H1 (cell line): ENCODE data around the gene TDRD12. TPM values are rescaled to one million over a fixed set of nuclear protein-coding genes. Genes with fewer than 3 reads are reported as not detected.

Experiments used
- CTCF ChIA-PET: fragments of 300-600 bp; sonication (Branson Sonifier 250); formaldehyde crosslinking; loops from one replicate; lab custom pipeline; 2021; ENCODE audit not compliant: partially characterized antibody; lab: Charles Lee
- POLR2A ChIA-PET: fragments of 300-600 bp; sonication (Branson Sonifier 250); formaldehyde crosslinking; loops from one replicate; lab custom pipeline; 2021; ENCODE audit warnings: inconsistent platforms; ENCODE audit not compliant: partially characterized antibody; lab: Charles Lee
- DNase-seq, 2 experiments: peaks; one replicate each; pipeline versions ENCODE4 v3.0.0 to v3.0.0-alpha.2; 2010 to 2022; ENCODE audit warnings: low spot score in 2 of 2, low read depth in 1 of 2, mixed read lengths in 1 of 2
- FAIRE-seq: peaks from 2 replicates; lab custom pipeline; 2011; peaks lifted over from hg19 to GRCh38; lab: Jason Lieb, UNC
- H2AFZ ChIP-seq: 2 replicates; pipeline ENCODE4 v1.8.1; 2012; ENCODE audit warnings: low read length, inconsistent platforms
- H2AK5ac ChIP-seq: 2 replicates; pipeline ENCODE4 v1.6.1; 2013; ENCODE audit warnings: low read depth, low read length
- H2BK120ac ChIP-seq: replicated peaks from 2 replicates; pipeline ENCODE3; 2013; ENCODE audit warnings: low read depth, low read length, inconsistent platforms
- H2BK12ac ChIP-seq: 2 replicates; pipeline ENCODE4 v1.6.1; 2013; ENCODE audit warnings: low read depth, low read length
- H2BK15ac ChIP-seq: 2 replicates; pipeline ENCODE4 v1.6.1; 2013; ENCODE audit warnings: low read length
- H2BK20ac ChIP-seq: 2 replicates; pipeline ENCODE4 v1.6.1; 2013; ENCODE audit warnings: low read length
- H2BK5ac ChIP-seq: 2 replicates; pipeline ENCODE4 v1.6.1; 2013; ENCODE audit warnings: low read depth, low read length
- H3K14ac ChIP-seq: 2 replicates; pipeline ENCODE4 v1.6.1; 2013; ENCODE audit warnings: inconsistent platforms; ENCODE audit not compliant: insufficient read length
- H3K18ac ChIP-seq: 2 replicates; pipeline ENCODE4 v1.6.1; 2013; ENCODE audit warnings: low read length; ENCODE audit errors: extremely low read depth
- H3K23ac ChIP-seq: 2 replicates; pipeline ENCODE4 v1.6.1; 2013; ENCODE audit warnings: inconsistent platforms; ENCODE audit not compliant: insufficient read length
- H3K23me2 ChIP-seq: 2 replicates; pipeline ENCODE4 v1.6.1; 2013; ENCODE audit warnings: low read depth, low read length
- H3K27ac ChIP-seq: 2 replicates; pipeline ENCODE4 v1.6.1; 2011; ENCODE audit warnings: low read depth, low read length, inconsistent platforms
- H3K27me3 ChIP-seq, 4 experiments: replicated peaks in 1 of 4; 1 replicate in 1 of 4; 2 replicates in 3 of 4; pipeline versions ENCODE4 v1.6.1 to v1.8.1; 2011 to 2013; ENCODE audit warnings: low read length in 3 of 4, mild to moderate bottlenecking in 3 of 4, inconsistent platforms in 2 of 4, mixed read lengths in 2 of 4, moderate library complexity in 1 of 4; ENCODE audit not compliant: control insufficient read depth in 3 of 4, insufficient read depth in 3 of 4; ENCODE audit errors: extremely low read depth in 1 of 4
- H3K36me3 ChIP-seq, 4 experiments: 2 replicates each; pipeline versions ENCODE4 v1.6.1 to v1.8.1; 2011 to 2013; ENCODE audit warnings: mild to moderate bottlenecking in 4 of 4, low read length in 3 of 4, moderate library complexity in 2 of 4, control low read depth in 1 of 4, inconsistent platforms in 1 of 4; ENCODE audit not compliant: insufficient read depth in 4 of 4, control insufficient read depth in 2 of 4
- H3K4ac ChIP-seq: replicated peaks from 2 replicates; pipeline ENCODE3; 2013; ENCODE audit warnings: low read length, low read depth, mixed read lengths, inconsistent platforms; ENCODE audit not compliant: insufficient read length
- H3K4me1 ChIP-seq, 4 experiments: replicated peaks in 1 of 4; 1 replicate in 1 of 4; 2 replicates in 3 of 4; pipeline versions ENCODE4 v1.6.1 to v1.8.1; 2011 to 2013; ENCODE audit warnings: low read length in 3 of 4, inconsistent platforms in 2 of 4, mixed read lengths in 1 of 4; ENCODE audit not compliant: insufficient read depth in 4 of 4, control insufficient read depth in 3 of 4
- H3K4me2 ChIP-seq, 2 experiments: 2 replicates each; pipeline versions ENCODE4 v1.6.1 to v1.8.1; 2011 to 2013; ENCODE audit warnings: low read depth in 2 of 2, low read length in 2 of 2, control low read depth in 1 of 2, inconsistent platforms in 1 of 2, mild to moderate bottlenecking in 1 of 2; ENCODE audit not compliant: insufficient read depth in 1 of 2
- H3K4me3 ChIP-seq, 4 experiments: fragments of 200-600, 300-600 bp in 1 of 4; sonication (generic), shearing (Covaris generic), sonication (Bioruptor Twin) in 1 of 4; 2 replicates each; pipeline versions ENCODE4 v1.5.1 to v1.8.1; 2011 to 2016; ENCODE audit warnings: low read length in 4 of 4, low read depth in 3 of 4, control low read depth in 2 of 4, inconsistent platforms in 2 of 4, mild to moderate bottlenecking in 2 of 4, mixed read lengths in 1 of 4, moderate library complexity in 1 of 4; ENCODE audit not compliant: insufficient read depth in 2 of 4; ENCODE audit errors: extremely low read depth in 1 of 4
- H3K56ac ChIP-seq: replicated peaks from 2 replicates; pipeline ENCODE3; 2013; ENCODE audit warnings: low read depth, mild to moderate bottlenecking, mixed read lengths, low read length, inconsistent platforms; ENCODE audit not compliant: insufficient read length
- H3K79me1 ChIP-seq: 2 replicates; pipeline ENCODE4 v1.6.1; 2013; ENCODE audit warnings: low read depth, low read length, control low read depth
- H3K79me2 ChIP-seq, 2 experiments: 2 replicates each; pipeline versions ENCODE4 v1.6.1 to v1.8.1; 2012 to 2013; ENCODE audit warnings: low read length in 2 of 2, mild to moderate bottlenecking in 2 of 2, inconsistent platforms in 1 of 2; ENCODE audit not compliant: insufficient read depth in 2 of 2, control insufficient read depth in 1 of 2
- H3K9ac ChIP-seq, 4 experiments: replicated peaks in 1 of 4; 1 replicate in 1 of 4; 2 replicates in 3 of 4; pipeline versions ENCODE4 v1.6.1 to v1.8.1; 2011 to 2013; ENCODE audit warnings: low read depth in 3 of 4, low read length in 3 of 4, control low read depth in 2 of 4, mild to moderate bottlenecking in 2 of 4, moderate library complexity in 2 of 4, inconsistent platforms in 1 of 4; ENCODE audit errors: extremely low read depth in 1 of 4
- H3K9me3 ChIP-seq, 2 experiments: 2 replicates each; pipeline versions ENCODE4 v1.6.1 to v1.8.1; 2012 to 2013; ENCODE audit warnings: mild to moderate bottlenecking in 2 of 2, moderate library complexity in 2 of 2, control low read depth in 1 of 2, inconsistent platforms in 1 of 2, low read depth in 1 of 2, low read length in 1 of 2, mixed read lengths in 1 of 2; ENCODE audit not compliant: insufficient read depth in 2 of 2
- H4K20me1 ChIP-seq, 2 experiments: replicated peaks in 1 of 2; 2 replicates each; pipeline versions ENCODE3 to v1.8.1; 2011 to 2013; ENCODE audit warnings: inconsistent platforms in 2 of 2, low read length in 2 of 2, mild to moderate bottlenecking in 1 of 2; ENCODE audit not compliant: insufficient read depth in 2 of 2, control insufficient read depth in 1 of 2
- H4K5ac ChIP-seq: 2 replicates; pipeline ENCODE4 v1.6.1; 2013; ENCODE audit warnings: low read length, low read depth, mixed read lengths, inconsistent platforms; ENCODE audit not compliant: insufficient read length
- H4K8ac ChIP-seq: 2 replicates; pipeline ENCODE4 v1.8.0; 2013; ENCODE audit warnings: mild to moderate bottlenecking, moderate library complexity, low read length, inconsistent platforms; ENCODE audit not compliant: insufficient read depth; ENCODE audit errors: extremely low read depth
- H4K91ac ChIP-seq: replicated peaks from 2 replicates; pipeline ENCODE3; 2013; ENCODE audit warnings: low read length, mixed read lengths, inconsistent platforms; ENCODE audit not compliant: insufficient read length
- CREB1 ChIP-seq: IDR thresholded peaks from 2 replicates; pipeline ENCODE4 v1.6.1; 2012; ENCODE audit warnings: inconsistent platforms
- FOSL1 ChIP-seq: IDR thresholded peaks from 2 replicates; pipeline ENCODE4 v1.6.1; 2011; ENCODE audit warnings: mild to moderate bottlenecking, low read depth, low read length, moderate library complexity; ENCODE audit not compliant: insufficient read depth
- GABPA ChIP-seq: IDR thresholded peaks from 2 replicates; pipeline ENCODE4 v1.6.1; 2011; ENCODE audit warnings: mild to moderate bottlenecking, low read length, moderate library complexity, borderline replicate concordance; ENCODE audit not compliant: insufficient read depth
- KDM1A ChIP-seq: fragments of 200-600, 300-600 bp; sonication (generic); IDR thresholded peaks from 2 replicates; pipeline ENCODE4 v1.7.1; 2016; ENCODE audit warnings: mild to moderate bottlenecking, low read length, borderline replicate concordance
- KDM4A ChIP-seq: IDR thresholded peaks from one replicate; pipeline ENCODE4 v1.7.1; 2012; ENCODE audit warnings: low read depth, mild to moderate bottlenecking, moderate library complexity, low read length, inconsistent platforms; ENCODE audit not compliant: severe bottlenecking
- MAX ChIP-seq: IDR thresholded peaks from 2 replicates; pipeline ENCODE4 v1.6.1; 2012; ENCODE audit warnings: inconsistent platforms
- RBBP5 ChIP-seq: IDR thresholded peaks from 2 replicates; pipeline ENCODE4 v1.7.1; 2012; ENCODE audit warnings: low read depth, mild to moderate bottlenecking, inconsistent platforms, low read length, moderate library complexity, borderline replicate concordance
- SP4 ChIP-seq: IDR thresholded peaks from 2 replicates; pipeline ENCODE4 v1.6.1; 2012; ENCODE audit warnings: low read length, inconsistent platforms
- SUZ12 ChIP-seq: fragments of 200-600 bp; sonication (generic); IDR thresholded peaks from 2 replicates; pipeline ENCODE4 v1.6.1; 2012; ENCODE audit warnings: mild to moderate bottlenecking, inconsistent platforms, low read length, moderate library complexity, mixed read lengths
- TAF1 ChIP-seq: IDR thresholded peaks from 2 replicates; pipeline ENCODE4 v1.6.1; 2011; ENCODE audit warnings: mild to moderate bottlenecking, low read depth, low read length
- ZNF274 ChIP-seq: IDR thresholded peaks from 2 replicates; pipeline ENCODE4 v1.7.0; 2012; ENCODE audit warnings: low read length, borderline replicate concordance; ENCODE audit errors: extremely low read depth
- WGBS, 2 experiments: shearing (Covaris generic) in 1 of 2; methylation state at CpG; one replicate each; pipeline versions ENCODE4 v1.1.6 to v1.1.7; 2013 to 2015; ENCODE audit warnings: low lambda C conversion rate in 2 of 2, mixed read lengths in 2 of 2, inconsistent platforms in 1 of 2, low coverage in 1 of 2, missing lambda C conversion rate in 1 of 2; ENCODE audit not compliant: insufficient replicate concordance in 2 of 2, insufficient coverage in 1 of 2, insufficient read length in 1 of 2; ENCODE audit errors: extremely low coverage in 1 of 2, missing lambda C conversion rate in 1 of 2; 5-methylcytosine and 5-hydroxymethylcytosine counted together
- polyA plus RNA-seq, 7 experiments: library from polyadenylated mRNA; depleted of rRNA in 3 of 7; stranded (reverse) in 5 of 7; unstranded in 2 of 7; fragments of >200 nt in 5 of 7; fragments of 200-250 nt in 2 of 7; gene quantifications; 1 replicate in 5 of 7; 2 replicates in 1 of 7; 4 replicates in 1 of 7; pipeline versions ENCODE4 v1.2.1 to v1.2.3, GENCODE V29; 2011 to 2013; ENCODE audit warnings: missing spikeins in 2 of 7, mixed read lengths in 2 of 7
- total RNA-seq: library from RNA; stranded (reverse); fragmentation: NEBNext Ultra II Directional; extraction: Animal tissue kit (Norgen Biotek cat#: 25700); gene quantifications from 2 replicates; pipeline ENCODE4 v1.2.1, GENCODE V29; 2021

The TDRD12 gene
- total and polyA plus RNA-seq, 2 of the 8 experiments (the other 6 are each of a cell fraction or from before 2014, with no cell fraction given): 0.39 to 0.88 TPM

GRCh38 chr19:32691952-32692726, 27.4 kb upstream of the TDRD12 start:
- Histone ChIP-seq H2BK5ac (no peak overlapping the region), H3K4ac (no peak overlapping the region), H3K36me3 (no peaks in the 10 kb centered on the region), H3K23me2 (peaks cover 2% of the 10 kb centered on the region; the same call in 1 of the 2 replicates), H2BK12ac (0 out of 2 replicates have a peak overlapping the region, but pooled peaks have one; percentile 63), H2BK15ac (no peak overlapping the region), H3K14ac (no peak overlapping the region), H3K9me3 (no peaks in the 10 kb centered on the region), H3K79me1 (no peaks in the 10 kb centered on the region; the same call in 1 of the 2 replicates), H2BK120ac (no peak overlapping the region), H3K4me1 (no peaks in the 10 kb centered on the region; a peak in 1 of 7 replicates), H4K20me1 (peaks cover 0 to 1% of the 10 kb centered on the region in 2 experiments), H2AFZ (peak overlapping the region; percentile 54; the same call in 1 of the 2 replicates), H3K18ac (no peak overlapping the region; the same call in none of the 2 replicates), H3K9ac (peak overlapping the region in 3 of 4 experiments; percentile 51 to 67 (median 53); a peak in 5 of 7 replicates), H2AK5ac (no peak overlapping the region), H3K4me2 (peak overlapping the region; percentile 48 to 88), H3K4me3 (peak overlapping the region; percentile 32 to 64 (median 35)), H3K79me2 (no peaks in the 10 kb centered on the region), H2BK20ac (no peak overlapping the region), H3K27ac (no peak overlapping the region), H4K5ac (no peak overlapping the region), H4K8ac (peak overlapping the region; percentile 91), H4K91ac (peak overlapping the region; percentile 97), H3K23ac (no peak overlapping the region), H3K56ac (no peak overlapping the region), H3K27me3 (peaks cover 0 to 21% (median 10%) of the 10 kb centered on the region in 4 experiments; a peak in 6 of 7 replicates)
- 19% methylated on average over 83 of the region's 93 CpGs; no CpG with 5 or more reads in 1 of the 2 experiments for WGBS, 2 experiments
- ChIA-PET CTCF (interaction anchor here (1.0 kb wide), 1 partner anchor 12 kb away, joined by 5 read pairs; no protein-coding TSS in a partner anchor), POLR2A (interaction anchor here (0.5 to 1.1 kb wide), 3 partner anchors 9 to 41 kb away, joined by 3 to 12 read pairs (median 4); no protein-coding TSS in a partner anchor)
- peak in 1 of 2 experiments; percentile 72 for DNase-seq
- no peak for FAIRE-seq
- TF ChIP-seq MAX (peak; percentile 86), TAF1 (peak; percentile 50; the same call in 1 of the 2 replicates), SUZ12 (peak; percentile 21; the same call in 1 of the 2 replicates), RBBP5 (0 out of 2 replicates have a peak, but pooled peaks have one; percentile 80), CREB1 (peak; percentile 82), SP4 (no peak), FOSL1 (no peak), KDM4A (peak; percentile 80), GABPA (0 out of 2 replicates have a peak, but pooled peaks have one; percentile 16), ZNF274 (no peak), KDM1A (no peak)
